Mesenteric fat pad (tissue), 1 donor: Measurements from ENCODE around the gene CPLX1. TPM values are rescaled to one million over a fixed set of nuclear protein-coding genes. Genes with fewer than 3 reads are reported as not detected.
"Not testable (repeated sequence)": the region's sequence is repeated elsewhere in the genome, so short reads cannot be mapped to it uniquely, and the experiment has no call there.

Experiments used
- DNase-seq: peaks from one replicate; pipeline ENCODE4 v3.0.0-alpha.2; 2020; ENCODE audit warnings: low spot score
- total RNA-seq: library from RNA; stranded (reverse); fragmentation: NEBNext Ultra II Directional; extraction: Animal tissue kit (Norgen Biotek cat#: 25700); gene quantifications from one replicate; pipeline ENCODE4 v1.2.1, GENCODE V29; 2021
- donor health status: DM: yes; HTN: yes; CAD: no.

The CPLX1 gene
- total RNA-seq, 1 donor from 2014 or later, result 3.0 TPM

GRCh38 chr4:793093-793861 lies 32.7 kb downstream of the CPLX1 start:
- no peak for DNase-seq

DNA sequence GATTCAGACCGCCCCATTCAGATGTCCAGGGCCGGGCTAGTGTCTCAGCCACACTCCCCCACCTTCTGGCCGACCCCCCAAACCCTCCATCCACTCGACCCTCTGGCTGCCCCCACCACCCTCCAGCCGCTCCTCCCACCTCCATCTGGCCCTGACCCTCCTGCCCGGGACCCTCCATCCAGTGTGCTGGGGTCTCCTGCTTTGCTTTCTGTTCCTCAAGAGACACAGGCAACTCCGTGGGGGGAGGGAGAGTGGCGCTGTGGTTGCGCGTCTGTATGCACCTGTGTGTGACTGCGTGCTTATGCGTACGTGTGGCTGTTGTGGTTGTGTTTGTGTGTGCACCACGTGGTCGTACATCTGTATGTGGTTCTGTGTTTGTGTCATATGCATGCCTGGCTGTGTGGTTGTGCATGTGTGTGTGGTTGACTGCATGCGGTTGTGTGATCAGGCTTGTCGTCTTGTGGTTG lies 33.3 kb downstream of the CPLX1 start:
- no peak for DNase-seq

DNA sequence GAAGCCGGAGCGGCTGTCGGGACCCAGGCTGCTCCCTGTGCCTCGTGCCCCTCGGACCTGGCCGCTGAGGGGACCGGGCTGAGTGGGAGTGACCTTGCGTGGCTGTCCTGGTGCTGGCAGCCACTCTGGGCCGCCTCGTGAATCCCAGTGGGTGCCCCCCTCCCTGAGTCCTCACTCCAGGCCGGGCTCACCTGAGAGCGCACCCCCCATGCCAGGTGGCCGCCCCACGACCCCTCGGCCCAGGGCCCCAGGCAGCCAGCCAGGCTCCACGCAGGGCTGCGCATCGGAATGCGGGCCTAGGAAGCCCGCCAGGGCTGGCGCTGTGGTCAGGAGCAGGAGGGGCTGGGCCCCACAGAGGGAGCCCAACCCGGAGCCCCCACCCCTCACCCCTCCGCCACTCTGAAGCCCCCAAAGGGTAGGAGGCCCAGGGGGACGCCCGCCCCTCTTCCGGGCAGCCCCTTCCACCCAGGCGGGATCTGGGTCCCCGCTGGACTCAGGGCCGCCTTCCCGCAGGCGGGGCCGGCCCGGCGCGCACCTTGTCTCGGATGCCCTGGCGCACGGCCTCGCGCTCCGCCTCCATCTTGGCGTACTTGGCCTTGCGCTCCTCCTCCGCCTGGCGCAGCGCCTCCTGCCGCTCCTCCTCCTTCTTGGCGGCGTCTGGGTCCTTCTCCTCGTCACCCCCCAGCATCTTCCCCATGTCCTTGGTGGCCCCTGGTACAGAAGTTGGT lies 33.9 kb downstream of the CPLX1 start:
- no peak for DNase-seq

DNA sequence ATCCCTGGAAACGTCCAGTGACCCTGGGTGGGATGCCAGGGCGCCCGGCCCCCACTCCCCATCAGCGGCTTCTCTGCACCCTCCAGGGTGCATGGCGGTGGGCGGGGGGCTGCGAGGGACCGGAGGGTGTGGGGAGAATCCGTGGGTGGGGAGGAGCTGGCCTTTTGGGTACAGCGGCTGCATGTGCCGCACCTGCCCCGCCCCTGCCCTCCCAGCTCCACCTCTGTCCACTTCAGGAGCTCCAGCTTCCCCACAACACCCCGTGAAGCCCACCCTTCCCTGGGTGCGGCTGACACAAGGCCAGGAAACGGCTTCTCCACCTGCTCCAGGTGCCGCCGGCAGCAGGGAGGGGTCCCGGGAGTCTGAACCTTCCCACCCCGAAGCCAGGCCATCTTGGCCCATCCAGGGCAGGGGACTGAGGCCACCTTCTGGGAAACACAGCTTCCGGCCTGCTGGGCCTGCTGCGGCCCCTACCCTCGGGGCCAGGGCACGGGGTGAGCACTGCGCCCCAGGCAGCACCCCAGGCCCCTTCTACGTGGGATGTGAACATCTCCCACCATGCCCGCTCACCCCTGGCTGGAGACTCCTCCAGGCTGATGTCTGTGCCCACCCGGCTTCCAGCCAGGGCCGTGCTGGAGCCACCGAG lies 34.6 kb downstream of the CPLX1 start:
- no peak for DNase-seq

DNA sequence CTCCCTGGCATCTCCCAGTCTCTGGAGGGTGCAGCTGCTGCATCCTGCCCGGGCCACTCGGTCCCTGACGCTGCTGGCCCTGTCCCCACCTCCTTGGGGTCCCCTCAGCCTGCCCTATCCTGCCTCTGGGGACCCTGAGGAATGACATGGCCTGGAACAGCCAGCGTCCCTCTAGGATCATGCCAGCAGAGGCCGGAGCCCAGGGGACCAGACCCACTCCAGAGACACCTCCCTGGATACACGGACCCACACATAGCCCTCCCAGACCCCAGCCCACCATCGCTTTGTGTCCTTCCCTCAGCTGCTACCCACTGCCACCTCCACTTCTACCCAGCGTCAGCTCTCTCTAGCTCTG lies 35.5 kb downstream of the CPLX1 start:
- DNase-seq, result no peak

GRCh38 chr4:789571-790465 lies 36.1 kb downstream of the CPLX1 start:
- no peak for DNase-seq

DNA sequence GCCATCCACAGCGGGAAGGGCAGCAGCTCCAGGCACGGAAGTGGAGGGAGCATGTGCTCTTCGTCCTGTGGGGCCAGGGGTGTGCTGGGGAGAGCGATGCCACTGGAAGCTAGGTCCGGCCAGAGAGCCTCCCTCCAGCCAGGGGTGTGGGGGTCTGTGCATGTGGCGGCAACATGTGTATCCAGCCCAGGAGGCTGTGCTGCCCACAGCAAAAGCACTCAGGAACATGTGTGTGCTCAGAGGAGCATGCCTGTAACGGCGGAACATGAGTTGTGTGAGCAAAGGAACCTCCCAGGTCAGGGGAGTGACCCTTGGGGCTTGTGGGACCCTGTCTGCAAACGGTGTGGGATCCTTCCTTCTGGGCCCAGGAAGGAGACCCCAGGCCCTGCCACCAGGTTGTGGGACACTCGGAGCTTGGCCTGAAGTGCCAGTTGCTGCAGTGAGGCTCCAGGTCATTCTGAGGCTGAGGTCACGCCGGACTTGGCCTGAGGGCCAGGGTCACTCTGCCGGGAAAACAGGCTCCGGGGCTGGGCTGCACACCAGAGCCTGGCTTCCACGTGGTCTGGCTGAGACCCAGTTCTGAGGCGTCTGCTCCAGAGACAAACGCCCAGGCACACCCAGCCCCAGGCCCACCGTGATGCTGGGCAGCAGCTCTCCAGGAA lies 37.2 kb downstream of the CPLX1 start:
- no peak for DNase-seq

- DNase-seq, result no peak
Observed at GRCh38 chr4:788006-788635, 37.8 kb downstream of the CPLX1 start.

GRCh38 chr4:787561-787981 lies 38.4 kb downstream of the CPLX1 start:
- no peak for DNase-seq

- no peak for DNase-seq
Observed at GRCh38 chr4:786861-787300, 39.0 kb downstream of the CPLX1 start.

- no peak for DNase-seq
Observed at GRCh38 chr4:786074-786741, 39.7 kb downstream of the CPLX1 start.

DNA sequence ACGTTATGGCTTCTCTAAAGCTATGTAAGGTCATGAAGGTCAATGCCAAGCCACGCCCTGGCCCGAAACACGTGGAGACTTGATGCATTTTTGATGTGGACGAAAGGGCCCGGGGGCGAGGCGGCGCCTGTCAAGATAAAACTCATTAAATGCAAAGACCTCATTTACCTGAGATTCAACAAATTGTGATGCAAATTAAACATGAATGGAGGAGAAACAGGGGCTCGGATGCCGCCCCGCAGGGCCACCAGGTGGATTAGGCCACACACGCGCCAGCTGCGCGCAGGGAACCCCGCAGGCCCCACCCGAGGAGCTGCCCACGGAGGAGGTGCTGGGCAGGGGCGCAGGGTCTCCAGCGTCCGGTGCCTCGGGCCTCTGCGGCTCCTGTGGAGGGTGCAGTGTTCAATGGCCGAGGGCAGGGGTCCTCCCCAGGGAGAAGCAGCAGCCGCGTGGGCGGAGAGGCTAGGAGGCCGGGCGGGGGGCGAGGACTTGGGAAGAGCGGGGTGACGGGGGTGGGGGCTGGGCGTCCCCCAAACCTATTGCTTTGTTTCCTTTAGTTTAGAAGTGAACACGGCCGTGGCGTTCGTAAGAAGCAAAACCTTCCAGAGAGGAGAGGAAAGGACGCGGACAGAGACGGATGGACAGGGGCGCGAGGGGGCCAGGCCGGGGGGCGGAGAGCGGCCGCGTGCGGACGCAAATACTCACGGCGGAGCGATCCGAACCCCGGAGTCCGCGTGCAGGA lies 40.4 kb downstream of the CPLX1 start:
- DNase-seq, result no peak

GRCh38 chr4:784401-785331 lies 41.3 kb downstream of the CPLX1 start:
- DNase-seq, result no peak

DNA sequence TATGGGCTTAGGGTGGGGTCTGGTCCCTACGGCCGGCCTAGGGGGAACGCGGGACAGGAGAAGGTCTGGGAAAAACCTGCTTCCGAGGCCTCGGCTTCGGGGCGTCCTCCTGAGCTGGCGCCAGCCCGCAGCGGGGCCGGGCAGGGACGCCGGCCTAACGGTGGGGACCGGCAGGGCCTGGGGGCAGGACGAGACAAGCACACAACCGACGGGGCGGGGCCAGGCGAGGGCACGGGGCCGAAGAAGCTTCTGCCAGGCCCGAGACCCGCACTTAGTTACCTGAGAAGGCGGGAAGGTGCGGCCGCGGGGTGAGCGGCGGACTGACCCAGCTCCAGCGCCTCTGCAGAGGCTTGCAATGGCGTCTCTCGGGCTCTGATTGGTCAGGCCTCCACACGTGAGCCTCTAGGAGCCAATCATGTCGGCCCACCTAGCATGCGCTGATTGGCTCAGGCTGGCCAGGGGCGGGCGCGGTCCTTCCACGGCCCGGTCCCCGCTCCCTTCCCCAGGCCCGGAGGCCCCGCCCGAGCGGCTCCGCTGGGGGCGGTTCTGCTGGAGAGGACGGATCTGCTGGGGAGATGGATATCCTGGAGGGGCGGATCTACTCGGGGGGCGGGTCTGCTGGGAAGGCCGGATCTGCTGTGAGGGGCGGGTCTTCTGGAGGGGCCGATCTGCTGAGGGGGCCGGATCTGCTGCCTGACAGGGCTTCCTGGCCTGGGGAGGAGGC lies 44.3 kb downstream of the CPLX1 start:
- peak; percentile 99 for DNase-seq

DNA sequence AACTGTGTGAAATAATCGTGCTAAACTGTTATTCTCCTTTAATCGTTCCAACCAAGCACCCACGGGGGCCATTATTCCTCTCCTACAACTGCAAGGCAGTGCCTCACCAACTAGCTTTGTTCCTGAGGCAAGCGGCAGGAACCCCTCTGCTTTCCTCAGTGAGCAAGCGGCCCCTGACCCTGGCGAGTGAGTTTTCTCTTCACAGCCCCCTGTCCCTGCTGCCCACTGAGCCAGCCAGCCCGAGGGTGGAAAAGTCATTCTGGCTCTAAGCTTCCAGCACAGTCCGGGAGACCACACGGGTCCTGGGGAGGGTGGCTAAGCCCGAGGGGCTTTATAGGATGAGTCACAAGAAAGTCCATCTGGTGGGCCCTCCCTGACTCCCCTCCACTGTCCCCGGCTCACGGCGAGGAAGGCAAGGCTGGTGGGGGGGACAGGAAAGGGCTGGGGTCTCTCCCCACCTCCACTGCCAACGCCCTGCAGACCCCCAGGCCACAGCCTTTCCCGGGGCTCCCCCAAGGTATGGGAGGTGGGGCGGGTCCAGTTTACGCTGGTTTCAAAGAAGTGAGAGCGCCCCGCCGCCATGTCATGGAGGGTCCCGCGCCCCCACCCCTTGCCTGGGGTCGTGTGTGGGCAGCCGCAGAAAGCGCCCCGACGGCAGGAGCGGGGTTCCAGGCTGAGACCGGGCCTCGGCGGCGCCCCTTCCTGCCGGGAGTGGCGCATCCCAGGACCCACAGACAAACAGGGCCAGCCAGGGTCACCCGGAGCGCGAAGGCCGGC lies 45.0 kb downstream of the CPLX1 start:
- no peak for DNase-seq

DNA sequence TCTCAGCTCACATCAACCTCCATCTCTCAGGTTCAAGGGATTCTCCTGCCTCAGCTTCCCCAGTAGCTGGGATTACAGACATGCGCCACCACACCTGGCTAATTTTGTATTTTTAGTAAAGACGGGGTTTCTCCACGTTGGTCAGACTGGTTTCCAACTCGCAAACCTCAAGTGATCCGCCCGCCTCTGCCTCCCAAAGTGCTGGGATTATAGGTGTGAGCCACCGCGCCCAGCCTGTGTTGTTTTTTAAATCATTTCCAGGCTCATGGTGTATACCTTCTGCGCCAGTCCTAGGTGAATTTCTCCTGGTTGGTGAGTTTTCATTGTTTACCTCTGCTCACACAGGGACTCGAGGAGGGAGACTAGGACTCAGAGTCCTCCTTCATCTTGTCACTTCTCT lies 45.7 kb downstream of the CPLX1 start:
- DNase-seq, result not testable (repeated sequence)
